GM18502 (cell line): ENCODE measurements around the gene DNAJB1.

Source experiments
- ATAC-seq: cut with Tn5 transposase; IDR thresholded peaks from one replicate; pipeline ENCODE4 v1.9.1; 2021; ENCODE audit warnings: mild to moderate bottlenecking; ENCODE audit not compliant: unreplicated experiment, poor library complexity

Gene DNAJB1

DNA sequence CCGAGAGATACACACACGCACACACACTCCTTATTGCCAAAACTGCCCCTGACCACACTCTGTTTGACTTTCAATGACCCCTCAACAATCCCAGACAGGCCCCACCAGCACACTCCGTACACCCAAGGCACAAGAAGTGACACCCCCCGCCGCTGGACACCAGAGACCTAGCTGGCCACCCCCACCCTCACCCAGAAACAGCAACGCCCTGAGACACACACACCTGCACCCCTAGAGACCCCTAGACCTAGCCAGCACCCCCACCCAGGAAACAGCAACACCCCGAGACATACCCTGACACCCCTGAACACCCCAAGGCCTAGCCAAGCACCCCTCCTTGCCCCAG is 41.9 kb downstream of the DNAJB1 start:
- ATAC-seq = no peak

DNA sequence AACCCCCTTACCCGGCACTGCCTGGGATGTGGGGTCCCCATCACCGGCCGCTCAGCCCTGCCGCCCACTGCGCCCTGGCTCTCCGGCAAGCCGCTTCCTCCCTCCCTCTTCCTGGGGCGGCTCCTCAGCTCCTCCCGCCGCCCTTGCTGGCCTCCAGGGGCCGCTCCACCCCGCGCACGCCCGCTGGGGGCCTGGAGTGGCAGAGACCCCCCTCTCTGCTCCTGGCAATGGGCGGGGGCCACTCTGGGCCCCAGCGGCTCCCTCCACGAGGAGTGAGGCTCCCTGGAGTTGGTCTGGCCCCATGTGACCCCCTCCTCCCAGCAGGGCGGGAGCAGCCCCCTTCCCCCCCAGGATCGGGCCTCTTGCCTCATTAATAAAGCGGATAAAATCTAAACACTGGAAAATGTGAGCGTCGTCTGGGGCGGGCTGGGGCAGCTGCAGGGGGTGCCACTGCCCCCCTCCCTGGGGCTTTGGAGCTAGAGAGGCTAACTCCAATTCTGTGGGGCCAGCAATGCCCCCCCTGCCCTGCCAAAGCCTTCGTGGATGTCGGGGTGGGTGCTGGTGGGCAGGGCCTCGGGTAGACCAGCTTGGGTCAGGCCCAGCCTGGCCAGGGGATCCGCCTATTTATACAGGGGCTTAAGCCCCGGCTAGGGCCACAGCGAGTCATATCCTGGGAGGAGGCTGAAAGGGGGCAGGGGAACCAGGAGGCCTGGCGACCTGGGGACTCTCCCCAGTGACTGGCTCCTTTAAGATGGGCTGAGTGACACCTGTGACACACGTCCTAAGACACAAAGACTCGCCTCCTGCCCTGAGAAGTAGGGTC is 42.7 kb downstream of the DNAJB1 start, which contains the start of gene PTGER1:
TSS of gene PTGER1 (minus strand) at position 104 of the 823 bp plus-strand sequence. CDS start 1,034 bp downstream, outside the sequence.
- ATAC-seq = no peak

DNA sequence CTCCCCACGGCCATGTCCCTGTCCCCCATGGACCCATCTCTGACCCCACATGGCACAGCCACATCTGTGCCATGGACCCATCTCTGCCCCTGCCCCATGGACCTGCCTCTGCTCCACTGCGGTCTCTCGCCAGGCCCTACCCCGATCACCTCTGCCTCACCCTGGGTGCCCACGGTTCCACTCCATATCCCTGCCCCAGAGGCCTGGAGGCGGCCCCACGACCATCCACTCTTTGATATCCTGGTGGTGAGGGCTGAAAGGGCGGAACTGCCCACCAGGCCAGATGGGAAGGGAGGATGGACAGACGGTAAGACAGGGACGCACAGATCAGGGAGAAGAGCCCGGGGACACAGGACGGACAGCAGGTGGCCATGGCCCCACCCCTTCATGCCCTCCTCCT is 43.4 kb downstream of the DNAJB1 start:
- ATAC-seq = no peak

DNA sequence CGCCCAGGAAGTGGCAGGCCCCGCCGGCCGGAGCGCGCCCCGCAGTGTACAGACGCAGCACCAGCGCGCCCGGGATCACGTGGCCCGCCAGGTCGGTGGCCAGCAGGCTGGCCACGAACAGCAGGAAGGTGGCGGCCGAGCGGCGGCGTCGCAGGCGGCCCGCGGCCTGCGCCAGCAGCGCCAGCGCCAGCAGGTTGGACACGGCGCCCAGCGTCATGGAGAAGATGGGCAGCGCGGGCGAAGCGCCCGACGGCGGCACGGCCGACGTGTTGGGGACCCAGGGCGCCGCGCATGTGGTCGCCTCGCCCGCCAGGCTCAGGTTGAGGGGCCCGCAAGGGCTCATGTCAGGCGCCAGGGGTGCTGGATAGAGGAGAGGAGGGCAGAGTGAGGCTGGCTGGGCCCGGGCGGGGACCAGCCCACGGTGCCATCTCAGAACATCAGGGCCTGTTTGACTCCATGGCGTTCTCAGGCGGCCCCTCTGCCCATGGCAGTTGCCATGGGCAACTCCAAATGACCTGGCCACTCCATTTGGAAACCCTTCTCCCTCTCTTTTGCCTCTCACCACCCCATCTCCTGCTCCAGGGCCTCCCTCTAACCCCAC is 44.1 kb downstream of the DNAJB1 start:
- ATAC-seq = no peak

DNA sequence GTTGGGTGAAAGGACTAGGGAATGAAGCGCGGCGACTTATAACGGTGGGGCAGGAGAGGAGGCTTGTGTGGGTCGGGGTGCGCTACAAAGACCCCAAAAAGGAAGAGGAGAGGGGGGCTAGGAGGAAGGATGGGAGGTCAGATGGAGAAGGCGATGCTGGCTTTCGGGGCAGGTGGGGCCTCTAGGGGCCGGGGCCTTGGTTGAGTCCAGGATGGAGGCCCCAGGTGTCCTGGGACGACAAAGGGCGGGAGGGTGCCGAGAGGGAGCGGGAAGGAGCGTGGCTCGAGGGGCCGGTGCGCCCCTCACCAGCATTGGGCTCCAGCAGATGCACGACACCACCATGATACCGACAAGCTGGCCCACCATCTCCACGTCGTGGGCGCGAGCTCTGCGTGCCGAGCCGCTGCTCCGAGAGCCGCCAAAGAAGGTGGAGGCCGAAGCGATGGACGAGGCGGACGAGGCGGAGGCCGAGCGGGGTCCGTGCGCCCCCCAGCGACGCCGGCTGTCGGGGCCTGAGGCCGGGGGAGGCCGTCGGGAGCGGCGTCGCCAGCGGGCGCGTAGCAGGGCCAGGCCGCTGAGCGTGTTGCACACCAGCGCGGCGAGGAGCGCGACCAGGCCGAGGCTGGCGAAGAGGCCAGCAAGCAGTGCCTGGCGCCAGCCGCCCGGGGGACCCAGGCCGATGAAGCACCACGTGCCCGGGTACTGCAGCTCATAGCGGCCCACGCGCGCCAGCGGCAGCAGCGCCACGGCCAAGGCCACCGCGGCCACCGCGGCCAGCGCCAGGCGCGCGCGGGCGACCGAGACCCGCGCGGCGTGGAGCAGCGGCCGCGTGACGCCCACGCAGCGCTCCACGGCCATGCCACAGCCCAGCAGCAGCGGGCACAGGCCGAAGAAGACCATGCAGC is 44.9 kb downstream of the DNAJB1 start:
- no peak for ATAC-seq

DNA sequence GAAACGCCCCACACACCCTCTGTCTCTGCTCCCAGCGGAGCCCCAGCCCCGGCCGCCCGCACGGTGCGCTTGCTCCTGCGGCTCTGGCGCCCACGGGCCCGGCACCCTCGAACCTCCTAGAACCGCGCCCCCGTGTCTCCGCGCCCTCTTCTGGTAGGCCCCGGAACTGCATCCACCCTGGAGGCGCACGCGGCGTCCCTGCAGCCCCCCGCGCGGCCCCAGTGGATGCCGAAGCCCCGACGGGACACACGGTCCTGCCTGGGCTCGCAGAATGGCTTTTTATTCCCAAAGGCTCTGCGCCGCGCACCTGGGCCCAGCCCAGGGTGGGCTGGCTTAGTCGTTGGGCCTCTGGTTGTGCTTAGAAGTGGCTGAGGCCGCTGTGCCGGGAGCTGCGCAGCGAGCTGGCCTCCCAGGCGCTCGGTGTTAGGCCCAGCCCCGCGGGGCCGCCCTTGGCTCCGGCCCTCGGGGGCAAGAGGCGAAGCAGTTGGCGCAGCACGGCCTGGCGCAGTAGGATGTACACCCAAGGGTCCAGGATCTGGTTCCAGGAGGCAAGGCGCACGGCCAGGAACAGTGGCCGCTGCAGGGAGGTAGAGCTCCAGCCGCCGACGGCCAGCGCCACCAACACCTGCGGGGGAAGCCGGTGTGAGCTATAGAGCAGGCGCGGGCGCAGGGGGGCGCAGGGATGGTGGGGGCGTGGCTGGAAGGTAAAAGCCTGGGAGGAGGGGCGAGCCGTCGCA is 45.8 kb downstream of the DNAJB1 start:
- no peak for ATAC-seq

DNA sequence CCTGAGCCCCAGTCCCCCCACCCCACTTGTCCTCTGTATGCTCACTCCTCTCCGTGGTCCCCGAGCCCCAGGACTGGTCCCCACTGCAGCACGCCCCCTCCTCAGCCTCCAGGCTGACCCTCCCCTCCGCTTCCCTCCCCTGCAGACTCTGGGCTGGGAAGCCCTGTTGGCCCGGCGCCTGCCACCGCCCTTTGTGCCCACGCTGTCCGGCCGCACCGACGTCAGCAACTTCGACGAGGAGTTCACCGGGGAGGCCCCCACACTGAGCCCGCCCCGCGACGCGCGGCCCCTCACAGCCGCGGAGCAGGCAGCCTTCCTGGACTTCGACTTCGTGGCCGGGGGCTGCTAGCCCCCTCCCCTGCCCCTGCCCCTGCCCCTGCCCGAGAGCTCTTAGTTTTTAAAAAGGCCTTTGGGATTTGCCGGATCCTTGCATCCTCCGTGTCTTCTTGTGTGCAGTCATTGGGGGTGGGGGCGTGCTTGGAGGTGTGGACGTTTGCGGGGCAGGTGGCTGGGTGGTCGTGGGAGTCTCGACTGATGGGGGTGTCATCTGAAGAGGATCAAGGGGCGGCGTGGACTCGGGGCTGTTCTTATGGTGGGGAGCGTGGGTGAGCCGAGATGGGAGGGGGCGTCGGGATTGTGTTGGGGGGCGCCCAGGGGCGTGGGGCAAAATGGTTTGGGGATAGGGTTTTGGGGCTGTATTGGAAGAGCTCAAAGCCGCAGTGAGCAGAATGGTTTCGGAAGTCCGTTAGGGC is 46.6 kb downstream of the DNAJB1 start:
- ATAC-seq = no peak

DNA sequence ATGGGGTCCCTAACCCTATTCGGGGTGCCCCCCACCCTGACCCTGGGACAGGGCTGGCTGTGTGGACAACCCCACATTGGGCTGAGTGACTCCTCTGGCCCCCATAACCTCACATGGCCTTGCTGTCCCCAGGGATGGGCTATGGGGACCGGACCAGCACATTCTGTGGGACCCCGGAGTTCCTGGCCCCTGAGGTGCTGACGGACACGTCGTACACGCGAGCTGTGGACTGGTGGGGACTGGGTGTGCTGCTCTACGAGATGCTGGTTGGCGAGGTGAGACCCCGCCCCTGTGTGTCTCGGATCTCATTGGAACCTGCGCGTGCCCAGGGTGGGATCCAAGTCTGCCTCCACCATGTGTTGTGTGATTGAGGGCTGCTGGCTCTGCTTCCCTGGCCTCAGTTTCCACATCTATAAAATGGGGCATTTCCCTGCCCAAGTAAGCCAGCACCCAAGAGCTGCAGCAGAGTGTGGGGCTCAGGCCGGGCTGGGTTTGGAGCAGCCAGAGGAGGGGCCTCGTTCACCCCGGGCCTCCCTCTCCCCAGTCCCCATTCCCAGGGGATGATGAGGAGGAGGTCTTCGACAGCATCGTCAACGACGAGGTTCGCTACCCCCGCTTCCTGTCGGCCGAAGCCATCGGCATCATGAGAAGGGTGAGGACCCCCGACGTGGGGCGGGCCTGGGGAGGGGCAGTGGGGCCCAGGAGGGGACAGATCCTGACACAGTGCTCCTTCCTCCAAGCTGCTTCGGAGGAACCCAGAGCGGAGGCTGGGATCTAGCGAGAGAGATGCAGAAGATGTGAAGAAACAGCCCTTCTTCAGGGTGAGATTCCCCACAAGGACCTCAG is 47.9 kb downstream of the DNAJB1 start:
- no peak for ATAC-seq

DNA sequence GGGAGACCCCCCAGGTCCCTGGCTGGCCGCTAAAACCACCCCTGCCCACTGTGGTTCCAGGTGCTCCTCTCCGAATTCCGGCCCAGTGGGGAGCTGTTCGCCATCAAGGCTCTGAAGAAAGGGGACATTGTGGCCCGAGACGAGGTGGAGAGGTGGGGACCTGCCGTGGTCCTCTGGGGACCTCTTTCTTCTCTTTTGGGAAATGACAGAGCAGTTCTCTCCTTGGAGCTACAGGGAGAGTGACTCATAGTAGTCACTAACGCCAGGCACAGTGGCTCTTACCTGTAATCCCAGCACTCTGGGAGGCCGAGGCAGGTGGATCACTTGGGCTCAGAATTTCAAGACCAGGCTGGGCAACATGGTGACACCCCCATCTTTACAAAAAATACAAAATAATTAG is 50.4 kb downstream of the DNAJB1 start:
- ATAC-seq = no peak

DNA sequence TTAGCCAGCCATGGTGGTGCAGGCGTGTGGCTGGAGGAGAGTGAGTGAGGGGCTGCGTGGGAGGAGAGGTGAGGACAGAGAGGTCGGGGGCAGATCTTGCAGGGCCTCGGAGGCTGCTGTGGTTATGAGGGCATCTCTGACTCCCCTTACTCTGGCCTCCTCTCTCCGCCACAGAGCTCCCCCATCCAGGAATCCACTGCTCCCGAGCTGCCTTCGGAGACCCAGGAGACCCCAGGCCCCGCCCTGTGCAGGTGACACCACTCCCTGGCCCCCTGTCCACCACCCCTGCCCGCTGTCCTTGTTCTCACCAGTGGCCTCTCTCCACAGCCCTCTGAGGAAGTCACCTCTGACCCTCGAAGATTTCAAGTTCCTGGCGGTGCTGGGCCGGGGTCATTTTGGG is 50.8 kb downstream of the DNAJB1 start:
- no peak for ATAC-seq
